SK-N-SH treated with all-trans-retinoic acid at 6 μM for 48 hours (cell line): ENCODE measurements around the gene CENPW.

Experiments
- ATAC-seq: fragments of 200-7000 bp; cut with Tn5 transposase; 3 replicates; pipeline ENCODE4 v1.9.1; 2020; ENCODE audit warnings: mild to moderate bottlenecking, moderate library complexity
- ARNTL ChIP-seq: fragments of 450-650 bp; formaldehyde crosslinking; IDR thresholded peaks from 2 replicates; pipeline ENCODE4 v1.5.0; 2020; ENCODE audit warnings: low read depth, mild to moderate bottlenecking, moderate library complexity, borderline replicate concordance
- BACH2 ChIP-seq: fragments of 250-450 bp; sonication (Bioruptor Pico); IDR thresholded peaks from 2 replicates; pipeline ENCODE4 v1.9.0; 2021; ENCODE audit warnings: mild to moderate bottlenecking, borderline replicate concordance
- CREB5 ChIP-seq: fragments of 250-450 bp; sonication (Bioruptor Pico); IDR thresholded peaks from 2 replicates; pipeline ENCODE4 v1.5.1; 2020; ENCODE audit warnings: low read depth, mild to moderate bottlenecking, moderate library complexity
- CSDC2 ChIP-seq: fragments of 250-450 bp; sonication (Bioruptor Pico); IDR thresholded peaks from 2 replicates; pipeline ENCODE4 v1.5.0; 2020; ENCODE audit warnings: mild to moderate bottlenecking, moderate library complexity
- CSRNP3 ChIP-seq: fragments of 250-450 bp; sonication (Bioruptor Pico); IDR thresholded peaks from 2 replicates; pipeline ENCODE4 v1.5.1; 2021; ENCODE audit warnings: mild to moderate bottlenecking, moderate library complexity
- ESRRG ChIP-seq: fragments of 250-450 bp; sonication (Bioruptor Pico); IDR thresholded peaks from 2 replicates; pipeline ENCODE4 v1.6.1; 2021; ENCODE audit warnings: mild to moderate bottlenecking
- GLIS3 ChIP-seq: fragments of 250-450 bp; sonication (Bioruptor Pico); IDR thresholded peaks from 2 replicates; pipeline ENCODE4 v1.5.0; 2020; ENCODE audit warnings: mild to moderate bottlenecking, moderate library complexity
- ISL1 ChIP-seq: fragments of 250-450 bp; sonication (Bioruptor Pico); IDR thresholded peaks from 2 replicates; pipeline ENCODE4 v2.1.2; 2022; ENCODE audit warnings: mild to moderate bottlenecking, moderate library complexity
- OSR1 ChIP-seq: fragments of 250-450 bp; sonication (Bioruptor Pico); IDR thresholded peaks from 2 replicates; pipeline ENCODE4 v1.8.0; 2022; ENCODE audit warnings: moderate library complexity, mild to moderate bottlenecking, inconsistent platforms
- PATZ1 ChIP-seq: fragments of 250-450 bp; sonication (Bioruptor Pico); IDR thresholded peaks from 2 replicates; pipeline ENCODE4 v1.8.0; 2020; ENCODE audit warnings: mild to moderate bottlenecking, moderate library complexity, borderline replicate concordance
- POU6F1 ChIP-seq: fragments of 250-450 bp; sonication (Bioruptor Pico); IDR thresholded peaks from 2 replicates; pipeline ENCODE4 v1.8.0; 2021; ENCODE audit warnings: low read depth, mild to moderate bottlenecking, moderate library complexity, borderline replicate concordance
- PPARA ChIP-seq: fragments of 250-450 bp; sonication (Bioruptor Pico); IDR thresholded peaks from 2 replicates; pipeline ENCODE4 v1.5.0; 2020; ENCODE audit warnings: mild to moderate bottlenecking, borderline replicate concordance
- SNAI2 ChIP-seq: fragments of 250-450 bp; sonication (Bioruptor Pico); IDR thresholded peaks from 2 replicates; pipeline ENCODE4 v1.5.0; 2020; ENCODE audit warnings: mild to moderate bottlenecking, moderate library complexity
- TCF4 ChIP-seq: fragments of 250-450 bp; sonication (Bioruptor Pico); IDR thresholded peaks from 2 replicates; pipeline ENCODE4 v1.8.0; 2021; ENCODE audit warnings: mild to moderate bottlenecking, moderate library complexity, borderline replicate concordance
- TOX ChIP-seq: fragments of 250-450 bp; sonication (Bioruptor Pico); IDR thresholded peaks from 2 replicates; pipeline ENCODE4 v1.8.0; 2021; ENCODE audit warnings: mild to moderate bottlenecking, moderate library complexity, borderline replicate concordance
- TSHZ2 ChIP-seq: fragments of 250-450 bp; sonication (Bioruptor Pico); IDR thresholded peaks from 2 replicates; pipeline ENCODE4 v1.5.0; 2020; ENCODE audit warnings: mild to moderate bottlenecking, moderate library complexity
- ZC3H10 ChIP-seq: fragments of 250-450 bp; sonication (Bioruptor Pico); IDR thresholded peaks from 2 replicates; pipeline ENCODE4 v1.5.1; 2021; ENCODE audit warnings: mild to moderate bottlenecking, moderate library complexity
- ZFP3 ChIP-seq: fragments of 250-450 bp; sonication (Bioruptor Pico); IDR thresholded peaks from 2 replicates; pipeline ENCODE4 v1.5.0; 2020; ENCODE audit warnings: mild to moderate bottlenecking, moderate library complexity
- ZFP30 ChIP-seq: fragments of 450-650 bp; formaldehyde crosslinking; IDR thresholded peaks from 2 replicates; pipeline ENCODE4 v1.5.0; 2022; ENCODE audit warnings: mild to moderate bottlenecking, moderate library complexity
- ZNF565 ChIP-seq: fragments of 450-650 bp; formaldehyde crosslinking; conservative IDR thresholded peaks from 2 replicates; pipeline ENCODE4 v1.5.0; 2020; ENCODE audit warnings: low read depth, mild to moderate bottlenecking, moderate library complexity
- ZNF8 ChIP-seq: fragments of 450-650 bp; formaldehyde crosslinking; IDR thresholded peaks from 2 replicates; pipeline ENCODE4 v1.5.0; 2020; ENCODE audit warnings: mild to moderate bottlenecking, moderate library complexity

CENPW gene

GRCh38 chr6:126377594-126378153 is 37.8 kb downstream of the CENPW start:
- TF ChIP-seq ZFP3 (CRISPR knock-in tag): no peak
- ATAC-seq: no peak

- no peak for TF ChIP-seq ZFP3 (CRISPR knock-in tag)
- no peak for TF ChIP-seq SNAI2 (CRISPR knock-in tag)
- no peak for TF ChIP-seq CSRNP3 (CRISPR knock-in tag)
- no peak for TF ChIP-seq OSR1 (CRISPR knock-in tag)
- no peak for TF ChIP-seq TCF4 (CRISPR knock-in tag)
- no peak for TF ChIP-seq ESRRG (CRISPR knock-in tag)
- no peak for TF ChIP-seq CSDC2
- TF ChIP-seq POU6F1 (CRISPR knock-in tag): no peak
- TF ChIP-seq ARNTL (CRISPR knock-in tag): no peak
- no peak for TF ChIP-seq PATZ1 (CRISPR knock-in tag)
- TF ChIP-seq ZNF565: no peak
- TF ChIP-seq CREB5 (CRISPR knock-in tag): no peak
- TF ChIP-seq PPARA (CRISPR knock-in tag): no peak
- TF ChIP-seq ZFP30 (CRISPR knock-in tag): no peak
- no peak for TF ChIP-seq ZC3H10 (CRISPR knock-in tag)
- TF ChIP-seq BACH2: no peak
- no peak for TF ChIP-seq GLIS3 (CRISPR knock-in tag)
- no peak for TF ChIP-seq TOX (CRISPR knock-in tag)
These were observed 40.2 kb downstream of the CENPW start for GRCh38 chr6:126380072-126380583.

GRCh38 chr6:126381498-126381897 is 41.6 kb downstream of the CENPW start:
- ATAC-seq: no peak
- TF ChIP-seq ZNF8 (CRISPR knock-in tag): no peak
- no peak for TF ChIP-seq BACH2
- no peak for TF ChIP-seq SNAI2 (CRISPR knock-in tag)
- no peak for TF ChIP-seq TSHZ2 (CRISPR knock-in tag)
- TF ChIP-seq CREB5 (CRISPR knock-in tag): no peak
- TF ChIP-seq ZC3H10 (CRISPR knock-in tag): no peak
- TF ChIP-seq GLIS3 (CRISPR knock-in tag): no peak
- TF ChIP-seq ESRRG (CRISPR knock-in tag): no peak
- no peak for TF ChIP-seq ZNF565
- TF ChIP-seq ISL1 (CRISPR knock-in tag): no peak
- no peak for TF ChIP-seq CSRNP3 (CRISPR knock-in tag)
- no peak for TF ChIP-seq ARNTL (CRISPR knock-in tag)
- no peak for TF ChIP-seq TOX (CRISPR knock-in tag)
- no peak for TF ChIP-seq OSR1 (CRISPR knock-in tag)
- no peak for TF ChIP-seq POU6F1 (CRISPR knock-in tag)

More at GRCh38 chr6:126380072-126380583, 40.2 kb downstream of the CENPW start:
- no peak for ATAC-seq
